Keratinocyte (primary cell): ENCODE data around the gene ATP8A2. TPM values are rescaled to one million over a fixed set of nuclear protein-coding genes. Genes with fewer than 3 reads are reported as not detected.

Source experiments
- DNase-seq: peaks from one replicate; pipeline ENCODE4 v3.0.0-alpha.2; 2011; ENCODE audit warnings: low read depth, missing footprints, low spot score
- FAIRE-seq: peaks from 2 replicates; lab custom pipeline; 2011; peaks lifted over from hg19 to GRCh38; lab: Jason Lieb, UNC
- H2AFZ ChIP-seq: 2 replicates; pipeline ENCODE4 v1.6.0; 2012; ENCODE audit warnings: low read length, control low read depth, inconsistent platforms; ENCODE audit not compliant: control insufficient read depth
- H3K27ac ChIP-seq: 2 replicates; pipeline ENCODE4 v1.5.1; 2011; ENCODE audit warnings: low read length; ENCODE audit not compliant: control insufficient read depth, insufficient read depth
- H3K27me3 ChIP-seq: 3 replicates; pipeline ENCODE4 v1.6.0; 2011; ENCODE audit warnings: low read length; ENCODE audit not compliant: control insufficient read depth, insufficient read depth; ENCODE audit errors: extremely low read depth
- H3K36me3 ChIP-seq, 2 experiments: 2 replicates in 1 of 2; 3 replicates in 1 of 2; pipeline ENCODE4 v1.5.1; 2011; ENCODE audit warnings: low read length in 2 of 2, mild to moderate bottlenecking in 1 of 2; ENCODE audit not compliant: control insufficient read depth in 2 of 2, insufficient read depth in 2 of 2; ENCODE audit errors: extremely low read depth in 1 of 2
- H3K4me1 ChIP-seq: 3 replicates; pipeline ENCODE4 v1.5.1; 2011; ENCODE audit warnings: low read length; ENCODE audit not compliant: control insufficient read depth, insufficient read depth; ENCODE audit errors: extremely low read depth
- H3K4me2 ChIP-seq: 3 replicates; pipeline ENCODE4 v1.6.0; 2011; ENCODE audit warnings: low read depth, low read length; ENCODE audit not compliant: control insufficient read depth, insufficient read depth; ENCODE audit errors: extremely low read depth
- H3K4me3 ChIP-seq, 3 experiments: fragments of 200-600 bp in 1 of 3; sonication (generic) in 1 of 3; 2 replicates in 2 of 3; 3 replicates in 1 of 3; pipeline ENCODE4 v1.5.1; 2011 to 2016; ENCODE audit warnings: low read length in 3 of 3, mild to moderate bottlenecking in 3 of 3, control low read depth in 2 of 3, inconsistent platforms in 1 of 3, low read depth in 1 of 3, mixed read lengths in 1 of 3, mixed run types in 1 of 3, moderate library complexity in 1 of 3; ENCODE audit not compliant: control insufficient read depth in 2 of 3, insufficient read depth in 2 of 3; ENCODE audit errors: extremely low read depth in 1 of 3
- H3K79me2 ChIP-seq: 2 replicates; pipeline ENCODE4 v1.6.0; 2012; ENCODE audit warnings: low read length; ENCODE audit not compliant: control insufficient read depth, insufficient read depth
- H3K9ac ChIP-seq: 3 replicates; pipeline ENCODE4 v1.6.0; 2011; ENCODE audit warnings: low read length; ENCODE audit not compliant: control insufficient read depth, insufficient read depth; ENCODE audit errors: extremely low read depth
- H3K9me1 ChIP-seq: 3 replicates; pipeline ENCODE4 v1.6.0; 2011; ENCODE audit warnings: low read length; ENCODE audit not compliant: control insufficient read depth, insufficient read depth; ENCODE audit errors: extremely low read depth
- H3K9me3 ChIP-seq: 2 replicates; pipeline ENCODE4 v1.5.1; 2012; ENCODE audit warnings: low read depth, low read length; ENCODE audit not compliant: control insufficient read depth
- H4K20me1 ChIP-seq: 3 replicates; pipeline ENCODE4 v1.6.0; 2011; ENCODE audit warnings: low read length; ENCODE audit not compliant: control insufficient read depth, insufficient read depth; ENCODE audit errors: extremely low read depth
- EZH2 ChIP-seq: IDR thresholded peaks from one replicate; pipeline ENCODE4 v1.6.1; 2012; ENCODE audit warnings: inconsistent platforms, mild to moderate bottlenecking, low read length, moderate library complexity
- dilution Hi-C: fragments of 300-500 bp; cut with MboI; formaldehyde crosslinking; loops from one replicate; pipeline ENCODE4 v1.7.0; 2020; ENCODE audit warnings: low sequenced_read_pairs; ENCODE audit not compliant: extremely low pct_ligation_motif_present
- polyA plus RNA-seq, 5 experiments: library from polyadenylated mRNA; depleted of rRNA in 3 of 5; stranded (reverse) in 3 of 5; stranded (forward) in 1 of 5; unstranded in 1 of 5; fragments of >200 nt; gene quantifications; 1 replicate in 1 of 5; 2 replicates in 3 of 5; 3 replicates in 1 of 5; pipeline versions ENCODE4 v1.2.1 to v1.2.3, GENCODE V29; 2011 to 2012; ENCODE audit warnings: missing spikeins in 2 of 5, low read depth in 1 of 5, low replicate concordance in 1 of 5
- TF ChIP-seq, protein P1 (sequence below), 3 experiments: IDR thresholded peaks in 1 of 3; conservative IDR thresholded peaks in 1 of 3; optimal IDR thresholded peaks in 1 of 3; 2 replicates in 2 of 3; 3 replicates in 1 of 3; pipeline versions ENCODE3 to v1.5.1; 2011; ENCODE audit warnings: low read length in 3 of 3, mild to moderate bottlenecking in 3 of 3, moderate library complexity in 2 of 3, control low read depth in 1 of 3, inconsistent platforms in 1 of 3; ENCODE audit not compliant: insufficient read depth in 2 of 3; ENCODE audit errors: extremely low read depth in 1 of 3

Gene ATP8A2
- polyA plus RNA-seq, 1 donor (not counting 4 experiments of a cell fraction or from before 2014, with no cell fraction given), result 0.16 TPM

DNA sequence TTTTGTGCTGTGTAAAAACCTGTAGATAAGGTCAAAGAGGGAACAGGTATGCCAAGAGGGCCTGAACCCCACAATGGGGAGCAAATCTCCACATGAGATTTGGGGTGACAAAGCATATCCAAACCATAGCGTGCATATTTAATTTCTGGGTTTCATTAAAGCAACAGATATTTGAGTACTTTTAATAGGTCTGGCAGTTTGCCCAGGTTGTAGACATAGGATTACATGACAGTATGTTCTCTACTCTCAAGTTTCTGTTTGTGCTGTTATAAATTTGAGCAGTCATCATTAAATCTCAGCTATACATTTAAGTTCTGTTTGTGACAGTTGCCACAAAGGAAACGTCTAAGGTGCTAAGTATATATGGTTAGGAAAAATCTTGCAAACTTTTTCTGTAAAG is 236.4 kb downstream of the ATP8A2 start:
- Histone ChIP-seq H3K4me3 (no peak overlapping the region), H3K27me3 (peaks cover 3% of the 10 kb centered on the region), H3K9me3 (no peaks in the 10 kb centered on the region), H2AFZ (no peak overlapping the region), H3K79me2 (no peaks in the 10 kb centered on the region), H3K36me3 (no peaks in the 10 kb centered on the region), H3K27ac (no peak overlapping the region), H3K4me1 (no peaks in the 10 kb centered on the region), H4K20me1 (no peaks in the 10 kb centered on the region), H3K9me1 (no peaks in the 10 kb centered on the region), H3K4me2 (no peak overlapping the region), H3K9ac (no peak overlapping the region)
- no peak for DNase-seq
- dilution Hi-C loops, result no loop called here
- TF ChIP-seq EZH2, result no peak
- TF ChIP-seq, protein P1, sequence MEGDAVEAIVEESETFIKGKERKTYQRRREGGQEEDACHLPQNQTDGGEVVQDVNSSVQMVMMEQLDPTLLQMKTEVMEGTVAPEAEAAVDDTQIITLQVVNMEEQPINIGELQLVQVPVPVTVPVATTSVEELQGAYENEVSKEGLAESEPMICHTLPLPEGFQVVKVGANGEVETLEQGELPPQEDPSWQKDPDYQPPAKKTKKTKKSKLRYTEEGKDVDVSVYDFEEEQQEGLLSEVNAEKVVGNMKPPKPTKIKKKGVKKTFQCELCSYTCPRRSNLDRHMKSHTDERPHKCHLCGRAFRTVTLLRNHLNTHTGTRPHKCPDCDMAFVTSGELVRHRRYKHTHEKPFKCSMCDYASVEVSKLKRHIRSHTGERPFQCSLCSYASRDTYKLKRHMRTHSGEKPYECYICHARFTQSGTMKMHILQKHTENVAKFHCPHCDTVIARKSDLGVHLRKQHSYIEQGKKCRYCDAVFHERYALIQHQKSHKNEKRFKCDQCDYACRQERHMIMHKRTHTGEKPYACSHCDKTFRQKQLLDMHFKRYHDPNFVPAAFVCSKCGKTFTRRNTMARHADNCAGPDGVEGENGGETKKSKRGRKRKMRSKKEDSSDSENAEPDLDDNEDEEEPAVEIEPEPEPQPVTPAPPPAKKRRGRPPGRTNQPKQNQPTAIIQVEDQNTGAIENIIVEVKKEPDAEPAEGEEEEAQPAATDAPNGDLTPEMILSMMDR (optimal IDR thresholded peaks at IDR 0.05 in 1 of 3, IDR thresholded peaks at IDR 0.05 in 1 of 3, conservative IDR thresholded peaks at IDR 0.05 in 1 of 3; ENCODE audit: extremely low read depth in 1 of 3, insufficient read depth in 2 of 3, low read length in 3 of 3), result no peak
- FAIRE-seq, result no peak

DNA sequence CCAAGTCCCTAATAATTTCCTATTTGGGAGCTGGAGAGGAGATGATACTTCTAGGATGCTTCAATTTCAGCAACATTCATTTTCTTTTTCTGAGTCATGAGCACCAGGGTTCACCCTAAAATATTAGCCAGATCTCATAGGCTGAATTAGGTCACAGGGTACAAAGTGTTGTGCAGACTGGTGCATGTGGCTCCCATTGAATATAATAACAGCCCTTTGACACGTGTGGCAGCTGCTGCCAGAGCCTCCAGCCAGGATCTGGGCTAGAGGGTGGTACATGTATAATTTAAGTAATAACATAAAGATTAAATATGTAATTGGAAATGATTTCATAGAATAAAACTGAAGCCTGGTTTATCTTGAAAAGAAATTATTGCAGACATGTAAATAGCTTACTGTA is 244.9 kb downstream of the ATP8A2 start:
- no peak overlapping the region for H3K27ac ChIP-seq
- H3K36me3 ChIP-seq, result no peaks in the 10 kb centered on the region
- no peak overlapping the region for H3K4me3 ChIP-seq
- H3K9me1 ChIP-seq, result no peaks in the 10 kb centered on the region
- H3K27me3 ChIP-seq, result peaks cover 2% of the 10 kb centered on the region
- H2AFZ ChIP-seq, result no peak overlapping the region
- dilution Hi-C loops, result no loop called here
- TF ChIP-seq, protein P1 (optimal IDR thresholded peaks at IDR 0.05 in 1 of 3, IDR thresholded peaks at IDR 0.05 in 1 of 3, conservative IDR thresholded peaks at IDR 0.05 in 1 of 3; ENCODE audit: extremely low read depth in 1 of 3, insufficient read depth in 2 of 3, low read length in 3 of 3), result no peak
- TF ChIP-seq EZH2, result no peak
- no peaks in the 10 kb centered on the region for H3K79me2 ChIP-seq
- H3K9ac ChIP-seq, result no peak overlapping the region
- FAIRE-seq, result no peak
- H4K20me1 ChIP-seq, result no peaks in the 10 kb centered on the region
- no peaks in the 10 kb centered on the region for H3K4me1 ChIP-seq
- no peaks in the 10 kb centered on the region for H3K9me3 ChIP-seq
- no peak for DNase-seq
- no peak overlapping the region for H3K4me2 ChIP-seq
